PC-3 (cell line): ENCODE measurements around the gene BEND7. TPM values are rescaled to one million over a fixed set of nuclear protein-coding genes. Genes with fewer than 3 reads are reported as not detected.

Experiments
- ATAC-seq: fragments of 200-7000 bp; cut with Tn5 transposase; 2 replicates; pipeline ENCODE4 v1.9.1; 2020; ENCODE audit warnings: mild to moderate bottlenecking, moderate library complexity
- BruUV-seq: library from RNA; stranded (reverse); fragments of 400-500 nt; replicated peaks from 2 replicates; lab custom pipeline; 2021; lab: Mats Ljungman, UMichigan
- CTCF ChIA-PET: fragments of 300-600 bp; sonication (Branson Sonifier 250); formaldehyde crosslinking; loops from one replicate; lab custom pipeline; 2022; ENCODE audit warnings: antibody characterized with exemption; lab: Charles Lee
- POLR2A ChIA-PET: fragments of 300-600 bp; sonication (Branson Sonifier 250); formaldehyde crosslinking; loops from one replicate; lab custom pipeline; 2022; ENCODE audit warnings: antibody characterized with exemption; ENCODE audit not compliant: unreplicated experiment; lab: Charles Lee
- DNase-seq: peaks from one replicate; pipeline ENCODE4 v3.0.0-alpha.2; 2015
- H2AFZ ChIP-seq: fragments of 300-600 bp; sonication (generic); 2 replicates; pipeline ENCODE4 v1.6.0; 2016; ENCODE audit warnings: antibody characterized with exemption, low read length
- H3F3A ChIP-seq: fragments of 300-600 bp; sonication (generic); one replicate; pipeline ENCODE4 v1.6.0; 2017; ENCODE audit warnings: antibody characterized with exemption, low read length, control low read depth, mild to moderate bottlenecking; ENCODE audit not compliant: unreplicated experiment
- H3K27ac ChIP-seq: fragments of 300-600 bp; sonication (generic); 2 replicates; pipeline ENCODE4 v1.5.1; 2016; ENCODE audit warnings: mild to moderate bottlenecking, low read length
- H3K27me3 ChIP-seq: fragments of 300-600 bp; sonication (generic); 2 replicates; pipeline ENCODE4 v1.6.1; 2016; ENCODE audit warnings: low read length, mixed read lengths
- H3K36me3 ChIP-seq: fragments of 300-600 bp; sonication (generic); 2 replicates; pipeline ENCODE4 v1.6.1; 2016; ENCODE audit warnings: low read depth, mixed run types, low read length, mixed read lengths
- H3K4me1 ChIP-seq: fragments of 300-600 bp; sonication (generic); 2 replicates; pipeline ENCODE4 v1.5.1; 2016; ENCODE audit warnings: low read length; ENCODE audit not compliant: insufficient read depth
- H3K4me2 ChIP-seq: fragments of 300-600 bp; sonication (generic); 2 replicates; pipeline ENCODE4 v1.6.0; 2016; ENCODE audit warnings: low read length
- H3K4me3 ChIP-seq: fragments of 300-600 bp; sonication (generic); 2 replicates; pipeline ENCODE4 v1.5.1; 2016; ENCODE audit warnings: mild to moderate bottlenecking, low read length, mixed read lengths
- H3K79me2 ChIP-seq: fragments of 300-600 bp; sonication (generic); 2 replicates; pipeline ENCODE4 v1.6.1; 2017; ENCODE audit warnings: low read length, mixed read lengths
- H3K9ac ChIP-seq: fragments of 300-600 bp; sonication (generic); 2 replicates; pipeline ENCODE4 v1.6.0; 2016; ENCODE audit warnings: mild to moderate bottlenecking, low read length
- H3K9me2 ChIP-seq: fragments of 300-600 bp; sonication (generic); replicated peaks from 2 replicates; pipeline ENCODE4 v1.6.1; 2016; ENCODE audit warnings: mixed run types, low read length, mixed read lengths
- H3K9me3 ChIP-seq: fragments of 300-600 bp; sonication (generic); 2 replicates; pipeline ENCODE4 v1.6.1; 2016; ENCODE audit warnings: low read length, mixed read lengths
- H4K20me1 ChIP-seq: fragments of 300-600 bp; sonication (generic); 2 replicates; pipeline ENCODE4 v1.6.1; 2016; ENCODE audit warnings: low read length, mixed read lengths
- CTCF ChIP-seq: fragments of 300-600 bp; sonication (generic); conservative IDR thresholded peaks from 2 replicates; pipeline ENCODE4 v1.5.1; 2017; ENCODE audit warnings: antibody characterized with exemption, low read depth, mild to moderate bottlenecking, low read length
- EZH2 ChIP-seq: fragments of 300-600 bp; sonication (generic); IDR thresholded peaks from one replicate; pipeline ENCODE4 v1.6.1; 2017; ENCODE audit warnings: antibody characterized with exemption, mild to moderate bottlenecking, low read length; ENCODE audit not compliant: unreplicated experiment
- EZH2phosphoT487 ChIP-seq: fragments of 300-600 bp; sonication (generic); IDR thresholded peaks from 2 replicates; pipeline ENCODE4 v1.6.1; 2018; ENCODE audit warnings: mild to moderate bottlenecking, antibody characterized with exemption, low read length, borderline replicate concordance
- intact Hi-C: fragments of 100-400 bp; cut with micrococcal nuclease; formaldehyde crosslinking; loops from 2 replicates; pipeline ENCODE4 v1.9.0; 2023
- total RNA-seq: library from RNA; depleted of rRNA; stranded (reverse); fragments of >200 nt; gene quantifications from 2 replicates; pipeline ENCODE4 v1.2.3, GENCODE V29; 2014

Gene BEND7
- total RNA-seq, 1 experiment from 2014 or later: 2.6 TPM

DNA sequence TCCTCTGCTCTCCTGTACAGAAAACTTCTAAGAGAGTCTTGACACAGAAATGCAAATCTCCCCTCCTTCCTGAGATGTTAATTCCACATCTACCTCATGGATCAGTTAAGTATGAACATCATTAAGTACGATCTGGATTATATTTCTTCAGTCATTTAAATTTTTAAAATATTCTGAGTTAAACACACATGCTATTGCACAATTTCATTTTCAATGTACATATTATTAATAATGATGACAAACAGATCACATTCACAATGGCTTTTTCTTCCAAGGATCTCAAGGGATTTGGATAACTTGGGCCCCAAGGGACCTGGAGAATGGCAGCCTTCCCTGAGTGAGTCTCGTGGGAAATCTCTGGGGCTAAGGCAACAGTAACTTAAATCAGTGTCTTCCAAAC, 16.2 kb downstream of the BEND7 start:
- Histone ChIP-seq H3K36me3 (no peaks in the 10 kb centered on the region), H3K9ac (no peak overlapping the region), H3K4me3 (no peak overlapping the region), H3K4me1 (no peaks in the 10 kb centered on the region), H4K20me1 (no peaks in the 10 kb centered on the region), H3K9me2 (no peaks in the 10 kb centered on the region), H2AFZ (no peak overlapping the region), H3K4me2 (no peak overlapping the region), H3K79me2 (no peaks in the 10 kb centered on the region), H3K27me3 (no peaks in the 10 kb centered on the region), H3K27ac (no peak overlapping the region), H3F3A (no peaks in the 10 kb centered on the region), H3K9me3 (no peaks in the 10 kb centered on the region)
- POLR2A ChIA-PET: no interaction called here
- intact Hi-C loops: no loop called here
- TF ChIP-seq CTCF (no peak), EZH2phosphoT487 (no peak), EZH2 (no peak)
- no peak for DNase-seq
- CTCF ChIA-PET: no interaction called here
- no peak for ATAC-seq
- no TSS peak for BruUV-seq

GRCh38 chr10:13511409-13511808, 17.4 kb downstream of the BEND7 start:
- no peak for ATAC-seq
- DNase-seq: no peak
- ChIA-PET CTCF (no interaction called here), POLR2A (no interaction called here)
- H3K27ac ChIP-seq: no peak overlapping the region
- H3K4me1 ChIP-seq: no peaks in the 10 kb centered on the region
- no peak overlapping the region for H3K9ac ChIP-seq
- no peaks in the 10 kb centered on the region for H3K36me3 ChIP-seq
- no peak overlapping the region for H3K4me3 ChIP-seq
- no peaks in the 10 kb centered on the region for H4K20me1 ChIP-seq
- no peak overlapping the region for H3K4me2 ChIP-seq
- H3F3A ChIP-seq: no peaks in the 10 kb centered on the region
- no peak overlapping the region for H2AFZ ChIP-seq
- no TSS peak for BruUV-seq
- H3K79me2 ChIP-seq: no peaks in the 10 kb centered on the region
- intact Hi-C loops: no loop called here
- TF ChIP-seq CTCF: no peak
- no peak for TF ChIP-seq EZH2
- no peak for TF ChIP-seq EZH2phosphoT487
- no peaks in the 10 kb centered on the region for H3K9me2 ChIP-seq
- H3K9me3 ChIP-seq: no peaks in the 10 kb centered on the region
- H3K27me3 ChIP-seq: no peaks in the 10 kb centered on the region

- no peak for TF ChIP-seq EZH2phosphoT487
- no peak for TF ChIP-seq CTCF
- no peak for TF ChIP-seq EZH2
- no TSS peak for BruUV-seq
- Histone ChIP-seq H2AFZ (no peak overlapping the region), H3K79me2 (no peaks in the 10 kb centered on the region), H4K20me1 (no peaks in the 10 kb centered on the region), H3K4me3 (no peak overlapping the region), H3K9ac (no peak overlapping the region), H3K4me1 (no peaks in the 10 kb centered on the region), H3K27me3 (no peaks in the 10 kb centered on the region), H3K27ac (no peak overlapping the region), H3K4me2 (no peak overlapping the region), H3K36me3 (no peaks in the 10 kb centered on the region), H3K9me2 (no peaks in the 10 kb centered on the region), H3F3A (no peaks in the 10 kb centered on the region), H3K9me3 (no peaks in the 10 kb centered on the region)
- POLR2A ChIA-PET: interaction anchor here (0.7 kb wide), 1 partner anchor 13 kb away, joined by 3 read pairs; no protein-coding TSS in a partner anchor
- ATAC-seq (no peak), DNase-seq (no peak)
- CTCF ChIA-PET: no interaction called here
- intact Hi-C loops: no loop called here
Measured at GRCh38 chr10:13505052-13505680, 23.6 kb downstream of the BEND7 start.
